Suprapubic skin (tissue), 3 donors: Measurements from ENCODE around the gene SDR42E1.

ENCODE experiments used
- EP300 ChIP-seq: sonication (generic); formaldehyde crosslinking; IDR thresholded peaks from one replicate; pipeline ENCODE4 v1.6.1; 2017; ENCODE audit warnings: antibody characterized with exemption
- POLR2A ChIP-seq, 2 donors: fragments of 450-650 bp; IDR thresholded peaks; one replicate each; pipeline ENCODE4 v1.6.1; 2017; ENCODE audit warnings: antibody characterized with exemption in 2 of 2, mild to moderate bottlenecking in 2 of 2, moderate library complexity in 2 of 2
- TF ChIP-seq, protein P1 (sequence below), 2 donors: fragments of 200-600 bp in 1 of 2; fragments of 450-650 bp in 1 of 2; sonication (generic) in 1 of 2; IDR thresholded peaks; one replicate each; pipeline ENCODE4 v1.5.1; 2016 to 2019; ENCODE audit warnings: antibody characterized with exemption in 2 of 2, mild to moderate bottlenecking in 1 of 2, moderate library complexity in 1 of 2

DNA sequence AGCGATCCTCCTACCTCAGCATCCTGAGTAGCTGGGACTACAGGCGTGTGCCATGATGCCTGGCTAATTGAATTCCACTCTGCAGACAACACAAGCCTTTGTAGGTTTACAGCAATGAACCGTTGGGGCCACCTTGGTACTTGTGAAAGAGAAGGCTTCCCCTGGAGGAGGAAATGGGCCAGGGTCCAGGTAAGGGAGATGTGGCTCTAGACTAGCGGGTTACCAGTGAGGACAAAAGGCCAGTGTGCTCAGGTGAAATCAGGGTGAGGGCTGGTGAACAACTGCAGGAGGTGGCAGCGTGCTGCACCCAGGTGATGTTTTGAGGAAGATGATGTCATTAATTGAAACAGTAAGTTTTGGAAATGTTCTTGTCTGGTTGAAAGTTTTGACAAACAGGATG is 6.7 kb downstream of the SDR42E1 start:
- TF ChIP-seq POLR2A (IDR thresholded peaks at IDR 0.05) (no peak), EP300 (no peak)
- TF ChIP-seq, protein P1, sequence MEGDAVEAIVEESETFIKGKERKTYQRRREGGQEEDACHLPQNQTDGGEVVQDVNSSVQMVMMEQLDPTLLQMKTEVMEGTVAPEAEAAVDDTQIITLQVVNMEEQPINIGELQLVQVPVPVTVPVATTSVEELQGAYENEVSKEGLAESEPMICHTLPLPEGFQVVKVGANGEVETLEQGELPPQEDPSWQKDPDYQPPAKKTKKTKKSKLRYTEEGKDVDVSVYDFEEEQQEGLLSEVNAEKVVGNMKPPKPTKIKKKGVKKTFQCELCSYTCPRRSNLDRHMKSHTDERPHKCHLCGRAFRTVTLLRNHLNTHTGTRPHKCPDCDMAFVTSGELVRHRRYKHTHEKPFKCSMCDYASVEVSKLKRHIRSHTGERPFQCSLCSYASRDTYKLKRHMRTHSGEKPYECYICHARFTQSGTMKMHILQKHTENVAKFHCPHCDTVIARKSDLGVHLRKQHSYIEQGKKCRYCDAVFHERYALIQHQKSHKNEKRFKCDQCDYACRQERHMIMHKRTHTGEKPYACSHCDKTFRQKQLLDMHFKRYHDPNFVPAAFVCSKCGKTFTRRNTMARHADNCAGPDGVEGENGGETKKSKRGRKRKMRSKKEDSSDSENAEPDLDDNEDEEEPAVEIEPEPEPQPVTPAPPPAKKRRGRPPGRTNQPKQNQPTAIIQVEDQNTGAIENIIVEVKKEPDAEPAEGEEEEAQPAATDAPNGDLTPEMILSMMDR (IDR thresholded peaks at IDR 0.05), result no peak
